NB4 (cell line): ENCODE results near the gene LAG3.

Experiments used
- POLR2A ChIP-seq: IDR thresholded peaks from 2 replicates; pipeline ENCODE4 v1.6.1; 2011; ENCODE audit warnings: mild to moderate bottlenecking; ENCODE audit not compliant: insufficient read length; ENCODE audit errors: extremely low read depth
- TF ChIP-seq, protein P1 (sequence below): IDR thresholded peaks from one replicate; pipeline ENCODE4 v1.5.1; 2012; ENCODE audit warnings: low read depth, low read length

DNA sequence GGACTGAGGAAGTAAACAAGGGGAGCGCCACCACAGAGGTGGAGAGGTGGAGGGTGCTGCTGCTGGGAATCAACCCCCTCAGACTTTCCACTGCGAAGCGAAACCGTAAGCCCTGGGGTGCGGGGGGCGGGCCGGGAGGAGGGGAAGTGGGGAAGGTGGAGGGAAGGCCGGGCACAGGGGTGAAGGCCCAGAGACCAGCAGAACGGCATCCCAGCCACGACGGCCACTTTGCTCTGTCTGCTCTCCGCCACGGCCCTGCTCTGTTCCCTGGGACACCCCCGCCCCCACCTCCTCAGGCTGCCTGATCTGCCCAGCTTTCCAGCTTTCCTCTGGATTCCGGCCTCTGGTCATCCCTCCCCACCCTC is at the start of gene LAG3:
- TF ChIP-seq POLR2A, result no peak
- TF ChIP-seq, protein P1, sequence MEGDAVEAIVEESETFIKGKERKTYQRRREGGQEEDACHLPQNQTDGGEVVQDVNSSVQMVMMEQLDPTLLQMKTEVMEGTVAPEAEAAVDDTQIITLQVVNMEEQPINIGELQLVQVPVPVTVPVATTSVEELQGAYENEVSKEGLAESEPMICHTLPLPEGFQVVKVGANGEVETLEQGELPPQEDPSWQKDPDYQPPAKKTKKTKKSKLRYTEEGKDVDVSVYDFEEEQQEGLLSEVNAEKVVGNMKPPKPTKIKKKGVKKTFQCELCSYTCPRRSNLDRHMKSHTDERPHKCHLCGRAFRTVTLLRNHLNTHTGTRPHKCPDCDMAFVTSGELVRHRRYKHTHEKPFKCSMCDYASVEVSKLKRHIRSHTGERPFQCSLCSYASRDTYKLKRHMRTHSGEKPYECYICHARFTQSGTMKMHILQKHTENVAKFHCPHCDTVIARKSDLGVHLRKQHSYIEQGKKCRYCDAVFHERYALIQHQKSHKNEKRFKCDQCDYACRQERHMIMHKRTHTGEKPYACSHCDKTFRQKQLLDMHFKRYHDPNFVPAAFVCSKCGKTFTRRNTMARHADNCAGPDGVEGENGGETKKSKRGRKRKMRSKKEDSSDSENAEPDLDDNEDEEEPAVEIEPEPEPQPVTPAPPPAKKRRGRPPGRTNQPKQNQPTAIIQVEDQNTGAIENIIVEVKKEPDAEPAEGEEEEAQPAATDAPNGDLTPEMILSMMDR, result no peak
